ENCODE results near the gene GTF2H4. TPM values are rescaled to one million over a fixed set of nuclear protein-coding genes. Genes with fewer than 3 reads are reported as not detected.
"Not testable (repeated sequence)": the region's sequence is repeated elsewhere in the genome, so short reads cannot be mapped to it uniquely, and the experiment has no call there.

Gene GTF2H4
- total and polyA plus RNA-seq, 12 donors, result 3.7 to 71.9 (median 29.9) TPM

DNA sequence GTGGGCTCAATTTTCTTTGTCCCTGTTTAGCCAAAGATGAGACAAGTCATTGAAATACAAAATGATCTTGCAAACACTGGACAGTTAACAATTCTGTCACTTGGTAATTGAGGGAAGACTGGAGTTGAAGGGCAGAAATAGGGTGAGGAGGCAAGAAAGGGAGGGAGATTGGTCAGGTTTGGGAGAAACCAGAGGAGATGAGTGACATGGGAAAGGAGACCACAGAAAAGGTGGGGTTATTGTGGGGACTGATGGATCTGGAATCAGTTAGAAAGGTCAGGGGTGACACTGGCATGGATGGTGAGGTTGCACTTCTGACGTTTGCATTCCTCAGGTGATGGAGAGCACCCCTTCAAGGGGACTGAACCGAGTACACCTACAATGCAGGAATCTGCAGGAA lies 693 bp downstream of the GTF2H4 start:
- Histone ChIP-seq H3K27ac (no peak overlapping the region), H3K27me3 (no peaks in the 10 kb centered on the region), H3K9me3 (replicated peaks in 1 of 3) (no peaks in the 10 kb centered on the region), H3K4me1 (replicated peaks in 1 of 2) (peaks cover 5 to 16% of the 10 kb centered on the region in 2 donors), H3K36me3 (replicated peaks in 1 of 2) (peaks cover 0 to 33% of the 10 kb centered on the region in 2 donors), H3K4me3 (peak overlapping the region in 3 of 4 donors; percentile 48 to 56 (median 55))
- no peak for TF ChIP-seq POLR2A (IDR thresholded peaks at IDR 0.05)
- TF ChIP-seq CTCF (IDR thresholded peaks at IDR 0.05), result no peak
- 21 to 33% (median 23%) methylated on average over 2 of the region's 2 CpGs for WGBS, 4 donors
- no peak for DNase-seq
- intact Hi-C loops (cut with DNase I), result no loop called here

- intact Hi-C loops (cut with DNase I), result loop anchor here in 1 of 2 donors (5.0 kb wide), 1 partner anchor 33 kb away; no protein-coding TSS in a partner anchor
- peaks cover 0 to 33% of the 10 kb centered on the region in 2 donors for H3K36me3 ChIP-seq (replicated peaks in 1 of 2)
- not testable (repeated sequence) for H3K9me3 ChIP-seq (replicated peaks in 1 of 3)
Observed at GRCh38 chr6:30910473-30910872, 2.5 kb downstream of the GTF2H4 start.

DNA sequence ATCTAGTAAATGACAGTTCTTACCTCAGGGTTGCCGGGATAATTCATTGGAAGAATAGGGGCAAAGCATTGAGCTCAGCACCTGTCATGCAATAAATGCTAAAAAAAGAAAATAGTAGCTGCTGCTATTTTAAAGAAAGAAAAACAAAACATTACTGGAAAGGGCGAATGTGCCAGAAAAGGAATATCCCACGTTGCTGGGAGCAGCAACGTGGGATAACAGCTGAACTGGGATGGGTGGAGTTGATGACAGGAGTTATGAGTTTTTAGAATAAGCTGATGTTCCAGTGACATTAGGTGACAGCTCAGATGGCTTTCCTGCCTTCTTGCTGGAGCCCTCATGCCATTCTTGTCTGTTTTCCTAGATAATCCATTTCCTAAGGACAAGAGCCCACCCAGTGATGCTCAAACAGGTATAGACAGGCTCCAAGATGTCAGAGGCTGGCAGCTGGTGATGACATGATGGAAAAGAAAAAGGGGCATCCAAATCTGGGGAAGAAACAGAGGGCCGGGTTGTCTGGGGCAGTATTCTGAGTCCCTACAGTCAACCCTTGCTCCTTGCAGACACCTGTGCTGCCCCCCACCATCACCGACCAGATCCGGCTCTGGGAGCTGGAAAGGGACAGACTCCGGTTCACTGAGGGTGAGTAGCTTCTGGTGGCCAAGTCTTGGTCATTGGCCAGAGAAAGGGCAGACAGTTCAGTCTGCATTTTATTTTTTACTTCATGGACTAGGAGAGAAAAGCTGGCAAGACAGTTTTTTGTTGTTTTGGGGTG lies 4.9 kb downstream of the GTF2H4 start:
- peaks cover 0 to 47% of the 10 kb centered on the region in 2 donors for H3K36me3 ChIP-seq (replicated peaks in 1 of 2)
- no peaks in the 10 kb centered on the region for H3K27me3 ChIP-seq
- DNase-seq, result peak in 1 of 7 donors; percentile 35
- WGBS, 4 donors, result 86 to 90% (median 89%) methylated on average over 8 of the region's 8 CpGs
- intact Hi-C loops (cut with DNase I), result loop anchor here in 1 of 2 donors (5.0 kb wide), 1 partner anchor 36 kb away; no protein-coding TSS in a partner anchor
- peak overlapping the region in 2 of 5 donors; percentile 92 to 94 for H3K27ac ChIP-seq
- H3K4me3 ChIP-seq, result no peak overlapping the region
- no peak for TF ChIP-seq POLR2A (IDR thresholded peaks at IDR 0.05)
- no peak for TF ChIP-seq CTCF (IDR thresholded peaks at IDR 0.05)
- no peaks in the 10 kb centered on the region for H3K9me3 ChIP-seq (replicated peaks in 1 of 3)
- H3K4me1 ChIP-seq (replicated peaks in 1 of 2), result peaks cover 15 to 35% of the 10 kb centered on the region in 2 donors

More at GRCh38 chr6:30910473-30910872, 2.5 kb downstream of the GTF2H4 start:
- not testable (repeated sequence) for H3K27ac ChIP-seq, H3K27me3 ChIP-seq, DNase-seq, H3K4me3 ChIP-seq
- WGBS, 4 donors, result 89 to 90% (median 89%) methylated on average over 3 to 12 of the region's 12 CpGs
- H3K4me1 ChIP-seq (replicated peaks in 1 of 2), result peaks cover 15 to 28% of the 10 kb centered on the region in 2 donors

DNA sequence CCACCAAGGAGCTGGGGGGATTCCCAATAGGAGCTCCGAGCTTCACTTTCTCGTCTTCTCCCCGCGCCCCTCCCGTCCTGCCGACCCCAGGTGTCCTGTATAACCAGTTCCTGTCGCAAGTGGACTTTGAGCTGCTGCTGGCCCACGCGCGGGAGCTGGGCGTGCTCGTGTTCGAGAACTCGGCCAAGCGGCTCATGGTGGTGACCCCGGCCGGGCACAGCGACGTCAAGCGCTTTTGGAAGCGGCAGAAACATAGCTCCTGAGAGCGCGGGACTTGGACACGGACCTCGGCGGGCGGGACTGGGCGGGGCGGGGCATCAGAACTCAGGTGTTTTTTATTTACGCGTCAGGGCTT lies 5.7 kb downstream of the GTF2H4 start:
- Histone ChIP-seq H3K27me3 (no peaks in the 10 kb centered on the region), H3K27ac (peak overlapping the region in 4 of 5 donors; percentile 67 to 94 (median 86)), H3K4me1 (replicated peaks in 1 of 2) (peaks cover 12 to 33% of the 10 kb centered on the region in 2 donors), H3K36me3 (replicated peaks in 1 of 2) (peaks cover 0 to 53% of the 10 kb centered on the region in 2 donors), H3K9me3 (replicated peaks in 1 of 3) (no peaks in the 10 kb centered on the region), H3K4me3 (peak overlapping the region in 2 of 4 donors; percentile 21 to 77)
- no peak for TF ChIP-seq CTCF (IDR thresholded peaks at IDR 0.05)
- TF ChIP-seq POLR2A (IDR thresholded peaks at IDR 0.05), result no peak
- no peak for DNase-seq
- intact Hi-C loops (cut with DNase I), result loop anchor here in 1 of 2 donors (5.0 kb wide), 1 partner anchor 36 kb away; no protein-coding TSS in a partner anchor
- WGBS, 4 donors, result 7 to 27% (median 8%) methylated on average over 6 to 31 of the region's 31 CpGs

All from adrenal gland (tissue), 12 donors.